Measurements from ENCODE around the gene ADRA2C.

Gene ADRA2C

GRCh38 chr4:3735196-3735595, 31.0 kb upstream of the ADRA2C start:
- DNase-seq = no peak

- no peak for DNase-seq
Observed at GRCh38 chr4:3736290-3736689, 29.9 kb upstream of the ADRA2C start.

- DNase-seq = no peak
Observed at GRCh38 chr4:3736806-3737205, 29.4 kb upstream of the ADRA2C start.

- DNase-seq = no peak
Observed at GRCh38 chr4:3739577-3739976, 26.6 kb upstream of the ADRA2C start.

GRCh38 chr4:3740256-3740655, 25.9 kb upstream of the ADRA2C start:
- no peak for DNase-seq

- DNase-seq = no peak
Observed at GRCh38 chr4:3741217-3742011, 24.8 kb upstream of the ADRA2C start.

- no peak for DNase-seq
Observed at GRCh38 chr4:3742610-3743009, 23.6 kb upstream of the ADRA2C start.

GRCh38 chr4:3744232-3744631, 22.0 kb upstream of the ADRA2C start:
- no peak for DNase-seq

GRCh38 chr4:3744901-3745300, 21.3 kb upstream of the ADRA2C start:
- DNase-seq = no peak

GRCh38 chr4:3745886-3746656, 20.1 kb upstream of the ADRA2C start:
- DNase-seq = no peak

GRCh38 chr4:3746701-3747580, 19.2 kb upstream of the ADRA2C start:
- DNase-seq = no peak

- no peak for DNase-seq
Observed at GRCh38 chr4:3747581-3747904, 18.6 kb upstream of the ADRA2C start.

- DNase-seq = no peak
Observed at GRCh38 chr4:3748136-3748898, 17.9 kb upstream of the ADRA2C start.

GRCh38 chr4:3749081-3749480, 17.1 kb upstream of the ADRA2C start:
- no peak for DNase-seq

GRCh38 chr4:3750334-3750733, 15.9 kb upstream of the ADRA2C start:
- DNase-seq = no peak

- no peak for DNase-seq
Observed at GRCh38 chr4:3752022-3752421, 14.2 kb upstream of the ADRA2C start.

GRCh38 chr4:3753726-3754412, 12.3 kb upstream of the ADRA2C start:
- DNase-seq = no peak

GRCh38 chr4:3756343-3757059, 9.7 kb upstream of the ADRA2C start:
- DNase-seq = no peak

GRCh38 chr4:3759236-3759635, 6.9 kb upstream of the ADRA2C start:
- DNase-seq = no peak

GRCh38 chr4:3760346-3760745, 5.8 kb upstream of the ADRA2C start:
- no peak for DNase-seq

- no peak for DNase-seq
Observed at GRCh38 chr4:3760841-3761240, 5.3 kb upstream of the ADRA2C start.
